GM11168 (cell line): Measurements from ENCODE around the gene BRD4.

ENCODE experiments used
- in situ Hi-C: fragments of 300-500 bp; cut with MboI; formaldehyde crosslinking; loops from one replicate; pipeline ENCODE4 v1.12.0; 2022; ENCODE audit warnings: low sequenced_read_pairs; ENCODE audit not compliant: unreplicated experiment

The BRD4 gene

GRCh38 chr19:15199661-15200552 lies 132.4 kb downstream of the BRD4 start:
- in situ Hi-C loops = no loop called here

GRCh38 chr19:15198951-15199660 lies 133.2 kb downstream of the BRD4 start:
- in situ Hi-C loops = no loop called here

DNA sequence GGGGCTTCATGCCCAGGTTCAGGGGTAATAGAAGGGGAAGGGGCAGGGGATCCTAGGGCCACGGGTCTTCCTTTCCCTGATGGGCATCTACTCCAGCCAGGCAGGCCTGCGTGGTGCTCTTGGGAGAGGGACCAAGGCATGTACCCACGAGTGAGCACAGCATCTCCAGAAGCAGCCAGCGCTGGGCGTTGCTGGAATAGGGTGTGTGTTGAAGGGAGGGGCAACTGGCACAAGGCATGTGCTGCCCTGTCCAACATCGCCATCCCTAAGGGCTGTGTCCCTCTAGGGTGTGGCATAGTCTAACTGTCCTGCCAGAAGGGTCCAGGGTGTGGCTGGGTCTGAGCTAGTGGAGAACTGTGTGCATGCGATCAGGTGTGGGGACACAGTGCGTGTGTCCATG lies 134.4 kb downstream of the BRD4 start:
- in situ Hi-C loops = no loop called here

- in situ Hi-C loops = no loop called here
These were observed 134.9 kb downstream of the BRD4 start for GRCh38 chr19:15197275-15197941.

- in situ Hi-C loops = no loop called here
These were observed 135.9 kb downstream of the BRD4 start for GRCh38 chr19:15196360-15197005.

GRCh38 chr19:15195371-15196334 lies 136.7 kb downstream of the BRD4 start:
- in situ Hi-C loops = no loop called here

DNA sequence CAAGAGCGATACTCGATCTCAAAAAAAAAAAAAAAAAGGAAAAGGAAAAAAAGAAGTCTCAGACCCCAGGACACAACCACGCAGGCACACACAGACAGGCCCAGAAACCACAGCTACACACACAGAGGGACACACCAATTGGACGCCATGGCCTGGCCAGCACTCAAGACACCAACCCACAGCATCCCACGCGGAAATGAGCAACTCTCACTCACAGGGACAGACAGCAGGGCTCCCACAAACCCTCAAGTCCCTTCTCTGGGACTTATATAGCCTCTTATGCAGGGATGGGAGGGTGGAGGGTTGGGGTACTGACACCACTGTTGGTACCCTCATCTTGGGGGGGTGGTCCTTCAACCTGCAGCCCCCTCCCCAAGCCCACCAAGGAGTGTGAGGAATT lies 137.4 kb downstream of the BRD4 start:
- in situ Hi-C loops = no loop called here

DNA sequence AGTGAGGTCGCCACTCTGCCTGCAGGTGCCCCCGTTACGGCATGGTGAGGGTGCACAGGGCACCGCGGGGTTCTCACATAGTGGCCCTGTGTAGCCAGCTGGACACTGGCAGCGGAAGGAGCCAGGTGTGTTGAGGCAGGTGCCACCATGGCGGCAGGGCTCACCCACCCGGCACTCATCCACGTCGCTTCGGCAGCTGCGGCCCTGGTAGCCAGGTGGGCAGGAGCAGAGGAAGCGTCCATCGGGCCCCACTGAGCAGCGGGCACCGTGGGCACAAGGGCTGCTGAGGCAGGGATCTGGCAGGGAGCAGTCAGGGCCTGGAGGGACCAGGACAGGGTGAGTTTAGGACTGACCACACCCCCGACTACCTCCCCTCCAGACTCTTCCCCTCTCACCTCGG lies 140.4 kb downstream of the BRD4 start:
- in situ Hi-C loops = no loop called here

GRCh38 chr19:15191514-15191913 lies 140.8 kb downstream of the BRD4 start:
- in situ Hi-C loops = no loop called here

DNA sequence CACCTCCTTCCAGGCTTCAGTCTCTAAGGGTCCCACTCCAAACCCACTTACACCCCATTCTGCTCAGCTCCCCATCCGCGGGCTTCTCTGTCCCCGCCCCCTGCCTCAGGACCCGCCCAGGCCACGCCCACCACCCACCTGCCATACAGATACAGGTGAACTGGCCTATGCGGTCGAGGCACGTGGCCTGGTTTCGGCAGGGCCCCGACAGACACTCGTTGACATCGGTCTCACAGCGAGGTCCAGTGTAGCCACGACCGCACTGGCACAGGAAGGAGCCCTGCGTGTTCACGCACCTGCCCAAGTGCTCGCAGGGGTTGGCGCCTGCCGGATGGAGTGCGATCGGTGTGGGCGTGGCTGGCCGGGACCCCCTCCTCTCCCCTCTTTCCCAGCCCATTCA lies 143.5 kb downstream of the BRD4 start:
- in situ Hi-C loops = no loop called here

DNA sequence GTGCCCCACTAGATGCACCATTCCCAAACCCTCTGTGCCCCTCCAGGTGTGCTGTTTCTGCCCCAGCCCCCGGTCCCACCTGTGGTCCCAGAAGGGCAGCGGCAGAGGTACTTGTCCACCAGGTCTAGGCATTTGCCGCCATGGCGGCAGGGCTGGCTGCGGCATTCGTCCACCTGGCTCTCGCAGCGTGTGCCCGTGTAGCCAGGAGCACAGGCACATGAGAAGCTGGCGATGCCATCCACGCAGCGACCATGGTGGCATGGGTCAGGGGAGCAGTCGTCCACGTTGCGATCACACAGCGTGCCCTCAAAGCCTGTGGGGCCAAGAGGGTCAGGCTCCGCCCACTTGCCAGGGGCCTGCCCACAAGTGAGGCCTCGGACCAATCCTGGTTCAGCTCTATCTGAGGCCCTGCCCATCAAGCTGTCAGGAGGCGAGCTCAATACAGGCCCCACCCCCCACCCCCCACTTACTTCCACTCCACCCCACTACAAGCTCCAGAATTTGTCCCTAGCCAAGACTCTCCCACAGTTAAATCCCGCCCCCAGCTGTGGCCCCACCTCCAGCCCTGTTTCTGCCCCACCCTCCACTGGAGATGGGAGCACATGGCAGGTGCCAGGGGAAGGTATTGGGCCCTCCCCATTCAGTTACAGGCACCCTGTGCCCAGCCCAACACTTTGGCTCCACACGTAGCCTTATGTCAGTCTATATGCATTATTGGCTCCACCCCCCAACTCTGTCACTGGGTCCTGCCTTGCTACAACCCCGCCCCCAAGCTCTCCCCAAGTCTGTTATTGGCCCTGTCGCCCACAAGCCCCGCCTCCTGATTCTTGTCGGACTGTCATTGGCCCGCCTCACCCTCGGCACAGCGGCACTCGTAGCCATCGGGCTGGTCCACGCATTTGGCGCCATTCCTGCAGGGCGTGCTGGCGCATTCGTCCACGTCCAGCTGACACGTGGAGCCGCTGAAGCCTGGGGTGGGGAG lies 145.0 kb downstream of the BRD4 start:
- in situ Hi-C loops = no loop called here
